Measurements from ENCODE around the gene PAK5. TPM values are rescaled to one million over a fixed set of nuclear protein-coding genes. Genes with fewer than 3 reads are reported as not detected.
A peak's percentile ranks its signal among the peaks of the same experiment; 100 is the strongest.

Gene PAK5
- total and polyA plus RNA-seq, 2 donors (not counting 1 experiment from before 2014, with no cell fraction given), result not detected

DNA sequence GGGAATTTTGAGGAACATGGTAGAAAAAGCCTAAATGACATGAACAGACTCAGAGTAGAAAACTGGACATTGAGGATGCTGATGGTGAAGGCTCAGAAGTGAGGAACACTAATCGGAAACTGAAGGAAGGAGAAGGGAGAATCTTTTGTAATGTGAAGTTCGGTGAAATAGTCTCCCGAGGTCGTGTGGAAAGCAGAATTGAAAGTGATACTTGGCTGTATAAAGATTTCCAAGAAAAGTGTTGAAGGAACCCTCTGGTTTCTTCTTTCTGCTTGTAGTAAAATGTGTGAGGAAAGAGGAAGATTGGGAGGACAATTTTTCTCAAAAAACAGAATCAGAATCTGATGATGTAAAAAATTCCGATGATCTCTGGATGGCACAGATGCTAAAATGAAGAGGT is 209.0 kb downstream of the PAK5 start:
- Histone ChIP-seq H4K20me1 (ENCODE audit: control insufficient read depth, extremely low read depth, insufficient read depth, low read length) (no peaks in the 10 kb centered on the region), H3K4me1 (ENCODE audit: control insufficient read depth, extremely low read depth, insufficient read depth, low read length) (no peaks in the 10 kb centered on the region), H3K9me3 (ENCODE audit: control insufficient read depth, insufficient read depth, low read depth, low read length) (no peaks in the 10 kb centered on the region), H3K79me2 (ENCODE audit: control insufficient read depth, insufficient read depth, low read length) (no peaks in the 10 kb centered on the region), H3K27me3 (ENCODE audit: control insufficient read depth, insufficient read depth, low read length) (no peaks in the 10 kb centered on the region), H3K9ac (ENCODE audit: insufficient read depth, low read length) (no peak overlapping the region), H3K4me3 (replicated peaks in 1 of 4; ENCODE audit: control extremely low read depth in 1 of 4, insufficient read depth in 1 of 4, low read depth in 3 of 4, low read length in 4 of 4) (no peak overlapping the region), H3K27ac (ENCODE audit: insufficient read depth, low read length) (no peak overlapping the region), H3K36me3 (ENCODE audit: control insufficient read depth, insufficient read depth, low read length) (no peaks in the 10 kb centered on the region), H3K4me2 (ENCODE audit: extremely low read depth, insufficient read depth, low read length) (no peak overlapping the region), H2AFZ (ENCODE audit: low read length) (no peak overlapping the region)
- TF ChIP-seq CTCF (conservative IDR thresholded peaks at IDR 0.05 in 1 of 2, IDR thresholded peaks at IDR 0.05 in 1 of 2; ENCODE audit: low read depth in 1 of 2, low read length in 2 of 2) (no peak), EZH2 (IDR thresholded peaks at IDR 0.05; ENCODE audit: low read length, missing control alignments) (no peak)
- DNase-seq (ENCODE audit: low read depth in 2 of 2), result no peak

GRCh38 chr20:9628589-9628988 is 210.3 kb downstream of the PAK5 start:
- no peaks in the 10 kb centered on the region for H3K36me3 ChIP-seq (ENCODE audit: control insufficient read depth, insufficient read depth, low read length)
- H3K27me3 ChIP-seq (ENCODE audit: control insufficient read depth, insufficient read depth, low read length), result no peaks in the 10 kb centered on the region
- no peak overlapping the region for H3K4me3 ChIP-seq (replicated peaks in 1 of 4; ENCODE audit: control extremely low read depth in 1 of 4, insufficient read depth in 1 of 4, low read depth in 3 of 4, low read length in 4 of 4)
- H3K9ac ChIP-seq (ENCODE audit: insufficient read depth, low read length), result no peak overlapping the region
- no peaks in the 10 kb centered on the region for H3K4me1 ChIP-seq (ENCODE audit: control insufficient read depth, extremely low read depth, insufficient read depth, low read length)
- DNase-seq (ENCODE audit: low read depth in 2 of 2), result no peak
- no peak for TF ChIP-seq EZH2 (IDR thresholded peaks at IDR 0.05; ENCODE audit: low read length, missing control alignments)
- no peaks in the 10 kb centered on the region for H4K20me1 ChIP-seq (ENCODE audit: control insufficient read depth, extremely low read depth, insufficient read depth, low read length)
- H2AFZ ChIP-seq (ENCODE audit: low read length), result no peak overlapping the region
- no peaks in the 10 kb centered on the region for H3K9me3 ChIP-seq (ENCODE audit: control insufficient read depth, insufficient read depth, low read depth, low read length)
- no peaks in the 10 kb centered on the region for H3K79me2 ChIP-seq (ENCODE audit: control insufficient read depth, insufficient read depth, low read length)
- H3K27ac ChIP-seq (ENCODE audit: insufficient read depth, low read length), result no peak overlapping the region
- H3K4me2 ChIP-seq (ENCODE audit: extremely low read depth, insufficient read depth, low read length), result no peak overlapping the region

DNA sequence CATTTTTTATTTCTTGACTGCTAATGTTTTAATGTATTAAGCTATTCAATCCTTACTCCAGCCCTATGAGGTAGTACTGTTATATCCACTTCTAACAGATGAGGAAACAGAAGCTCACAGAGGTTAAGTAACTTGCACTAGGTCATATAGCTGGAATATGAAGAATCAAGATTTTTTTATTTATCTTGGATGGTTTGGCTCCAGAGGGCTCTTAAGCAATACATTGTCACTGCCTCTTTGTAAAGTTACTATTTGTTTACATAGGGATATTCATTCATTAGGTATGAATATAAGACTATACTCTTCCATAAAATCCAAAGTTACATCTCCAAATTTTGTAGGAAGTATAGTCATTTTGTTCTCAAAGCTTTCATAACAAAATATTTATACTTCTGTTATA is 210.7 kb downstream of the PAK5 start:
- no peak for TF ChIP-seq EZH2 (IDR thresholded peaks at IDR 0.05; ENCODE audit: low read length, missing control alignments)
- Histone ChIP-seq H3K79me2 (ENCODE audit: control insufficient read depth, insufficient read depth, low read length) (no peaks in the 10 kb centered on the region), H3K4me2 (ENCODE audit: extremely low read depth, insufficient read depth, low read length) (no peak overlapping the region), H3K27me3 (ENCODE audit: control insufficient read depth, insufficient read depth, low read length) (no peaks in the 10 kb centered on the region), H3K4me1 (ENCODE audit: control insufficient read depth, extremely low read depth, insufficient read depth, low read length) (no peaks in the 10 kb centered on the region), H3K9ac (ENCODE audit: insufficient read depth, low read length) (no peak overlapping the region), H3K36me3 (ENCODE audit: control insufficient read depth, insufficient read depth, low read length) (no peaks in the 10 kb centered on the region), H3K9me3 (ENCODE audit: control insufficient read depth, insufficient read depth, low read depth, low read length) (no peaks in the 10 kb centered on the region), H2AFZ (ENCODE audit: low read length) (no peak overlapping the region), H3K27ac (ENCODE audit: insufficient read depth, low read length) (no peak overlapping the region), H4K20me1 (ENCODE audit: control insufficient read depth, extremely low read depth, insufficient read depth, low read length) (no peaks in the 10 kb centered on the region), H3K4me3 (replicated peaks in 1 of 4; ENCODE audit: control extremely low read depth in 1 of 4, insufficient read depth in 1 of 4, low read depth in 3 of 4, low read length in 4 of 4) (no peak overlapping the region)
- DNase-seq (ENCODE audit: low read depth in 2 of 2), result peak in 1 of 2 donors; percentile 14

- Histone ChIP-seq H3K9me3 (ENCODE audit: control insufficient read depth, insufficient read depth, low read depth, low read length) (no peaks in the 10 kb centered on the region), H3K27me3 (ENCODE audit: control insufficient read depth, insufficient read depth, low read length) (no peaks in the 10 kb centered on the region), H3K4me1 (ENCODE audit: control insufficient read depth, extremely low read depth, insufficient read depth, low read length) (no peaks in the 10 kb centered on the region), H4K20me1 (ENCODE audit: control insufficient read depth, extremely low read depth, insufficient read depth, low read length) (no peaks in the 10 kb centered on the region), H3K27ac (ENCODE audit: insufficient read depth, low read length) (no peak overlapping the region), H3K4me3 (replicated peaks in 1 of 4; ENCODE audit: control extremely low read depth in 1 of 4, insufficient read depth in 1 of 4, low read depth in 3 of 4, low read length in 4 of 4) (no peak overlapping the region), H3K4me2 (ENCODE audit: extremely low read depth, insufficient read depth, low read length) (no peak overlapping the region), H3K79me2 (ENCODE audit: control insufficient read depth, insufficient read depth, low read length) (no peaks in the 10 kb centered on the region), H2AFZ (ENCODE audit: low read length) (no peak overlapping the region), H3K36me3 (ENCODE audit: control insufficient read depth, insufficient read depth, low read length) (no peaks in the 10 kb centered on the region), H3K9ac (ENCODE audit: insufficient read depth, low read length) (no peak overlapping the region)
- no peak for DNase-seq (ENCODE audit: low read depth in 2 of 2)
- TF ChIP-seq CTCF (conservative IDR thresholded peaks at IDR 0.05 in 1 of 2, IDR thresholded peaks at IDR 0.05 in 1 of 2; ENCODE audit: low read depth in 1 of 2, low read length in 2 of 2) (no peak), EZH2 (IDR thresholded peaks at IDR 0.05; ENCODE audit: low read length, missing control alignments) (no peak)
Observed at GRCh38 chr20:9627219-9627618, 211.7 kb downstream of the PAK5 start.
